GM19193 (cell line): ENCODE measurements around the gene FUT9.

ENCODE experiments used
- POLR2A ChIP-seq: IDR thresholded peaks from 4 replicates; pipeline ENCODE4 v1.6.1; 2011; ENCODE audit not compliant: insufficient read depth, insufficient read length; ENCODE audit errors: extremely low read depth

Gene FUT9

GRCh38 chr6:96015518-96016333 is at the start of gene FUT9:
FUT9 (plus strand) TSS chr6:96015974; CDS start chr6:96203156, 187,182 bp downstream.
- TF ChIP-seq POLR2A: no peak

GRCh38 chr6:95967594-95967993 is 48.2 kb upstream of the FUT9 start:
- TF ChIP-seq POLR2A: no peak

- no peak for TF ChIP-seq POLR2A
Observed at GRCh38 chr6:95973976-95974375, 41.8 kb upstream of the FUT9 start.

GRCh38 chr6:95978230-95978629 is 37.5 kb upstream of the FUT9 start:
- TF ChIP-seq POLR2A: no peak

GRCh38 chr6:95991906-95992305 is 23.9 kb upstream of the FUT9 start:
- no peak for TF ChIP-seq POLR2A

GRCh38 chr6:95994151-95994550 is 21.6 kb upstream of the FUT9 start:
- TF ChIP-seq POLR2A: no peak

- no peak for TF ChIP-seq POLR2A
Observed at GRCh38 chr6:95998133-95998532, 17.6 kb upstream of the FUT9 start.

- no peak for TF ChIP-seq POLR2A
Observed at GRCh38 chr6:96001891-96002575, 13.7 kb upstream of the FUT9 start.

GRCh38 chr6:96002576-96002910 is 13.2 kb upstream of the FUT9 start:
- TF ChIP-seq POLR2A: no peak

- no peak for TF ChIP-seq POLR2A
Observed at GRCh38 chr6:96002912-96003311, 12.9 kb upstream of the FUT9 start.

- TF ChIP-seq POLR2A: no peak
Observed at GRCh38 chr6:96007663-96008062, 8.1 kb upstream of the FUT9 start.

- no peak for TF ChIP-seq POLR2A
Observed at GRCh38 chr6:96013531-96013930, 2.2 kb upstream of the FUT9 start.

GRCh38 chr6:96014846-96015517 is 792 bp upstream of the FUT9 start:
- no peak for TF ChIP-seq POLR2A

GRCh38 chr6:96016334-96017069 is 728 bp downstream of the FUT9 start:
- no peak for TF ChIP-seq POLR2A

- TF ChIP-seq POLR2A: no peak
Observed at GRCh38 chr6:96017070-96017359, 1.2 kb downstream of the FUT9 start.
